HEK293 (cell line): ENCODE measurements around the gene APOC1.

Experiments used
- CTCF ChIA-PET: fragments of 350-600 bp; formaldehyde crosslinking; extraction: SDS; loops from one replicate; lab custom pipeline; 2021; ENCODE audit warnings: antibody characterized with exemption; lab: Yijun Ruan, JAX
- POLR2A ChIA-PET: fragments of 300-600 bp; formaldehyde crosslinking; extraction: SDS; loops from one replicate; lab custom pipeline; 2020; ENCODE audit warnings: antibody characterized with exemption, inconsistent platforms; lab: Yijun Ruan, JAX
- H3K27ac ChIP-seq: fragments of 200-500 bp; sonication (Bioruptor generic); 2 replicates; pipeline ENCODE4 v1.5.1; 2014; ENCODE audit warnings: low read depth, low read length, control low read depth, inconsistent platforms; ENCODE audit errors: extremely low read depth
- H3K36me3 ChIP-seq, 2 experiments: fragments of 200-500 bp in 1 of 2; sonication (Bioruptor generic) in 1 of 2; 1 replicate in 1 of 2; 2 replicates in 1 of 2; pipeline ENCODE4 v1.5.1; 2014 to 2017; ENCODE audit warnings: inconsistent platforms in 2 of 2, low read length in 2 of 2; ENCODE audit not compliant: control insufficient read depth in 2 of 2, insufficient read depth in 1 of 2
- H3K4me1 ChIP-seq: fragments of 200-500 bp; sonication (Bioruptor generic); 2 replicates; pipeline ENCODE4 v1.5.1; 2014; ENCODE audit warnings: mild to moderate bottlenecking, low read length, inconsistent platforms; ENCODE audit not compliant: control insufficient read depth, insufficient read depth
- H3K4me3 ChIP-seq: 2 replicates; pipeline ENCODE4 v1.5.1; 2011; ENCODE audit warnings: low read depth, mild to moderate bottlenecking, control low read depth, low read length, moderate library complexity
- H3K9me3 ChIP-seq: fragments of 200-500 bp; sonication (Bioruptor generic); 2 replicates; pipeline ENCODE4 v1.5.1; 2014; ENCODE audit warnings: low read depth, low read length, inconsistent platforms; ENCODE audit not compliant: control insufficient read depth, insufficient read depth
- EGR2 ChIP-seq: fragments of 450-650 bp; formaldehyde crosslinking; IDR thresholded peaks from 2 replicates; pipeline ENCODE4 v1.5.1; 2016; ENCODE audit warnings: low read depth, missing biosample characterization, missing genetic modification characterization
- KLF8 ChIP-seq: fragments of 450-650 bp; formaldehyde crosslinking; IDR thresholded peaks from 2 replicates; pipeline ENCODE4 v1.5.1; 2016; ENCODE audit warnings: missing biosample characterization, missing genetic modification characterization
- MZF1 ChIP-seq: fragments of 450-650 bp; formaldehyde crosslinking; IDR thresholded peaks from 2 replicates; pipeline ENCODE4 v1.5.1; 2017; ENCODE audit warnings: missing biosample characterization, missing genetic modification characterization, borderline replicate concordance
- SCRT2 ChIP-seq: fragments of 450-650 bp; formaldehyde crosslinking; IDR thresholded peaks from 2 replicates; pipeline ENCODE4 v1.5.1; 2016; ENCODE audit warnings: missing biosample characterization, missing genetic modification characterization
- SP3 ChIP-seq: fragments of 450-650 bp; formaldehyde crosslinking; IDR thresholded peaks from 2 replicates; pipeline ENCODE4 v1.5.1; 2016; ENCODE audit warnings: missing biosample characterization, missing genetic modification characterization
- ZFHX2 ChIP-seq: fragments of 450-650 bp; formaldehyde crosslinking; conservative IDR thresholded peaks from 2 replicates; pipeline ENCODE4 v1.5.1; 2016; ENCODE audit warnings: missing biosample characterization, missing genetic modification characterization
- ZNF114 ChIP-seq: fragments of 450-650 bp; formaldehyde crosslinking; IDR thresholded peaks from 2 replicates; pipeline ENCODE4 v1.5.0; 2017; ENCODE audit warnings: missing biosample characterization, missing genetic modification characterization
- ZNF157 ChIP-seq: fragments of 450-650 bp; formaldehyde crosslinking; IDR thresholded peaks from 2 replicates; pipeline ENCODE4 v1.5.1; 2016; ENCODE audit warnings: missing biosample characterization, missing genetic modification characterization
- ZNF324 ChIP-seq: fragments of 450-650 bp; formaldehyde crosslinking; IDR thresholded peaks from 2 replicates; pipeline ENCODE4 v1.5.1; 2016; ENCODE audit warnings: missing biosample characterization, missing genetic modification characterization
- ZNF341 ChIP-seq: fragments of 450-650 bp; formaldehyde crosslinking; IDR thresholded peaks from 2 replicates; pipeline ENCODE4; 2016; ENCODE audit warnings: low read depth, missing biosample characterization, missing genetic modification characterization
- ZNF354C ChIP-seq: fragments of 450-650 bp; formaldehyde crosslinking; IDR thresholded peaks from 2 replicates; pipeline ENCODE4 v1.5.1; 2016; ENCODE audit warnings: missing biosample characterization, missing genetic modification characterization, low read depth, borderline replicate concordance
- ZNF48 ChIP-seq: fragments of 450-650 bp; formaldehyde crosslinking; IDR thresholded peaks from 2 replicates; pipeline ENCODE4 v1.5.1; 2016; ENCODE audit warnings: missing biosample characterization, missing genetic modification characterization
- ZNF514 ChIP-seq: fragments of 450-650 bp; formaldehyde crosslinking; IDR thresholded peaks from 2 replicates; pipeline ENCODE4 v1.5.1; 2016; ENCODE audit warnings: missing biosample characterization, missing genetic modification characterization
- ZNF549 ChIP-seq: fragments of 450-650 bp; IDR thresholded peaks from 2 replicates; pipeline ENCODE4 v1.5.1; 2018; ENCODE audit warnings: missing biosample characterization, missing genetic modification characterization, mild to moderate bottlenecking, inconsistent platforms, moderate library complexity
- ZNF707 ChIP-seq: fragments of 450-650 bp; formaldehyde crosslinking; IDR thresholded peaks from 2 replicates; pipeline ENCODE4 v1.5.1; 2016; ENCODE audit warnings: missing biosample characterization, missing genetic modification characterization
- ZNF785 ChIP-seq: fragments of 450-650 bp; formaldehyde crosslinking; IDR thresholded peaks from 2 replicates; pipeline ENCODE4 v1.5.1; 2016; ENCODE audit warnings: missing biosample characterization, missing genetic modification characterization
- ZSCAN23 ChIP-seq: fragments of 450-650 bp; formaldehyde crosslinking; IDR thresholded peaks from 2 replicates; pipeline ENCODE4 v1.5.1; 2016; ENCODE audit warnings: missing biosample characterization, missing genetic modification characterization
- TF ChIP-seq, protein P1 (sequence below): fragments of 450-650 bp; formaldehyde crosslinking; IDR thresholded peaks from 2 replicates; pipeline ENCODE4 v1.5.1; 2016; ENCODE audit warnings: missing biosample characterization, missing genetic modification characterization
- TF ChIP-seq, protein P2 (sequence below): fragments of 450-650 bp; formaldehyde crosslinking; IDR thresholded peaks from 2 replicates; pipeline ENCODE4 v1.5.1; 2016; ENCODE audit warnings: missing biosample characterization, missing genetic modification characterization
- TF ChIP-seq, protein P3 (sequence below): fragments of 450-650 bp; formaldehyde crosslinking; IDR thresholded peaks from 2 replicates; pipeline ENCODE4 v1.5.1; 2016; ENCODE audit warnings: missing biosample characterization, missing genetic modification characterization
- TF ChIP-seq, protein P4 (sequence below): fragments of 450-650 bp; formaldehyde crosslinking; IDR thresholded peaks from 2 replicates; pipeline ENCODE4 v1.5.1; 2017; ENCODE audit warnings: missing biosample characterization, mild to moderate bottlenecking, missing genetic modification characterization, moderate library complexity
- TF ChIP-seq, protein P5 (sequence below): fragments of 450-650 bp; formaldehyde crosslinking; optimal IDR thresholded peaks from 2 replicates; pipeline ENCODE3; 2016; ENCODE audit warnings: missing biosample characterization, mild to moderate bottlenecking, missing genetic modification characterization

The APOC1 gene

DNA sequence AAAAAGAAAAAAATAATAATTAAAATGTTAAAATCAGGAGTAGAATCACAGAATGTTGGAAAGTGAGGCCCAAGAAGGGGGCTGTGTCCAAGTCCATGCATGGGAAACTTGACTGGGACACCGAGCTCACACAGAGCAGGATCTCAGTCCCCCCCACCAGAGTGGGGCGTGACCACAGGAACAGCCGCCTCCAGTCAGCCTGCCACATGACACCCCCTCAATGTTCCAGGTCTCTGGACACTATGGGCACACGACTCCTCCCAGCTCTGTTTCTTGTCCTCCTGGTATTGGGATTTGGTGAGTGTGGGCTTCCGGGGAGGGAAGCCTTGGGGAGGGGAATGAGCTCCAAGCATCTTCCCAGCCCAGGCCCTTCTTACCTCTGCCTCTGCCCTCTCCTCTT is 33.8 kb downstream of the APOC1 start:
- POLR2A ChIA-PET = interaction anchor here (0.6 to 1.4 kb wide), 3 partner anchors 33 to 50 kb away, joined by 3 to 7 read pairs (median 3); partner anchors contain the start of gene APOE
- Histone ChIP-seq H3K36me3 (peaks cover under 1 to 4% of the 10 kb centered on the region in 2 experiments; a peak in 2 of 3 replicates), H3K27ac (no peak overlapping the region), H3K9me3 (no peaks in the 10 kb centered on the region), H3K4me3 (no peak overlapping the region), H3K4me1 (no peaks in the 10 kb centered on the region)
- TF ChIP-seq EGR2 (tag by site-specific recombination) (peak; percentile 30; the same call in 1 of the 2 replicates), ZNF785 (tag by site-specific recombination) (no peak), ZFHX2 (tag by site-specific recombination) (0 out of 2 replicates have a peak, but pooled peaks have one; percentile 17)
- CTCF ChIA-PET = interaction anchor here (1.7 kb wide), 1 partner anchor 44 kb away, joined by 16 read pairs; no protein-coding TSS in a partner anchor

DNA sequence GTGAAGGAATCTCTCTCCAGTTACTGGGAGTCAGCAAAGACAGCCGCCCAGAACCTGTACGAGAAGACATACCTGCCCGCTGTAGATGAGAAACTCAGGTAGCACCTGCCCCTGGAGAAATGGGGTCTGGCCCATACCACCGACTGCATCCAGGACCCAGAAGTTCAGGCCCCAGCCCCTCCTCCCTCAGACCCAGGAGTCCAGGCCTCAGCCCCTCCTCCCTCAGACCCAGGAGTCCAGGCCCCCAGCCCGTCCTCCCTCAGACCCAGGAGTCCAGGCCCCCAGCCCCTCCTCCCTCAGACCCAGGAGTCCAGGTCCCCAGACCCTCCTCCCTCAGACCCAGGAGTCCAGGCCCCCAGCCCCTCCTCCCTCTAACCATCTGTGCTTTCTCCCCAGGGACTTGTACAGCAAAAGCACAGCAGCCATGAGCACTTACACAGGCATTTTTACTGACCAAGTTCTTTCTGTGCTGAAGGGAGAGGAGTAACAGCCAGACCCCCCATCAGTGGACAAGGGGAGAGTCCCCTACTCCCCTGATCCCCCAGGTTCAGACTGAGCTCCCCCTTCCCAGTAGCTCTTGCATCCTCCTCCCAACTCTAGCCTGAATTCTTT is 34.5 kb downstream of the APOC1 start:
- Histone ChIP-seq H3K36me3 (peaks cover 3 to 4% of the 10 kb centered on the region in 2 experiments; a peak in 2 of 3 replicates), H3K4me1 (0 out of 2 replicates have a peak, but pooled peaks cover 1% of the 10 kb centered on the region), H3K4me3 (no peak overlapping the region), H3K27ac (no peak overlapping the region), H3K9me3 (no peaks in the 10 kb centered on the region)
- ChIA-PET CTCF (interaction anchor here (1.0 to 1.7 kb wide), 2 partner anchors 8 to 45 kb away, joined by 3 to 16 read pairs; no protein-coding TSS in a partner anchor), POLR2A (interaction anchor here (1.4 kb wide), 1 partner anchor 43 kb away, joined by 3 read pairs; the partner anchor contains the start of gene APOE)
- TF ChIP-seq, protein P1, sequence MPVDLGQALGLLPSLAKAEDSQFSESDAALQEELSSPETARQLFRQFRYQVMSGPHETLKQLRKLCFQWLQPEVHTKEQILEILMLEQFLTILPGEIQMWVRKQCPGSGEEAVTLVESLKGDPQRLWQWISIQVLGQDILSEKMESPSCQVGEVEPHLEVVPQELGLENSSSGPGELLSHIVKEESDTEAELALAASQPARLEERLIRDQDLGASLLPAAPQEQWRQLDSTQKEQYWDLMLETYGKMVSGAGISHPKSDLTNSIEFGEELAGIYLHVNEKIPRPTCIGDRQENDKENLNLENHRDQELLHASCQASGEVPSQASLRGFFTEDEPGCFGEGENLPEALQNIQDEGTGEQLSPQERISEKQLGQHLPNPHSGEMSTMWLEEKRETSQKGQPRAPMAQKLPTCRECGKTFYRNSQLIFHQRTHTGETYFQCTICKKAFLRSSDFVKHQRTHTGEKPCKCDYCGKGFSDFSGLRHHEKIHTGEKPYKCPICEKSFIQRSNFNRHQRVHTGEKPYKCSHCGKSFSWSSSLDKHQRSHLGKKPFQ = no peak
- TF ChIP-seq ZNF514 (tag by site-specific recombination) (no peak), ZNF48 (no peak), ZNF549 (no peak), ZNF354C (tag by site-specific recombination) (no peak), SP3 (no peak), ZNF324 (no peak), EGR2 (tag by site-specific recombination) (no peak), ZNF114 (tag by site-specific recombination) (no peak), KLF8 (tag by site-specific recombination) (no peak), ZSCAN23 (tag by site-specific recombination) (no peak), ZNF157 (no peak)
- TF ChIP-seq, protein P2, sequence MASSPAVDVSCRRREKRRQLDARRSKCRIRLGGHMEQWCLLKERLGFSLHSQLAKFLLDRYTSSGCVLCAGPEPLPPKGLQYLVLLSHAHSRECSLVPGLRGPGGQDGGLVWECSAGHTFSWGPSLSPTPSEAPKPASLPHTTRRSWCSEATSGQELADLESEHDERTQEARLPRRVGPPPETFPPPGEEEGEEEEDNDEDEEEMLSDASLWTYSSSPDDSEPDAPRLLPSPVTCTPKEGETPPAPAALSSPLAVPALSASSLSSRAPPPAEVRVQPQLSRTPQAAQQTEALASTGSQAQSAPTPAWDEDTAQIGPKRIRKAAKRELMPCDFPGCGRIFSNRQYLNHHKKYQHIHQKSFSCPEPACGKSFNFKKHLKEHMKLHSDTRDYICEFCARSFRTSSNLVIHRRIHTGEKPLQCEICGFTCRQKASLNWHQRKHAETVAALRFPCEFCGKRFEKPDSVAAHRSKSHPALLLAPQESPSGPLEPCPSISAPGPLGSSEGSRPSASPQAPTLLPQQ (tag by site-specific recombination) = no peak

DNA sequence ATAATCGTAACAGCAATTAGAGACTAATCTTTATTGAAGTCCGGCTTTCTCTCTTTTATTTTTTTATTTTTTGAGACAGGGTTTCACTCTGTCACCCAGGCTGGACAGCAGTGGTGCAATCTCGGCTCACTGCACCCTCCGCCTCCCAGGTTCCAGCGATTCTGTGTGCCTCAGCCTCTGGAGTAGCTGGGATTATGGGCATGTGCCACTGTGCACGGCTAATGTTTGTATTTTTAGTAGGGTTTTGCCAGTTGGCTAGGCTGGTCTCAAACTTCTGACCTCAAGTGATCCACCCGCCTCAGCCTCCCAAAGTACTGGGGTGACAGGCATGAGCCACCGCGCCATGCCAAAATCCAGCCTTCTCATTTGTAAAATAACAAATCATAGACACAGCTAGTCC is 35.1 kb downstream of the APOC1 start:
- CTCF ChIA-PET = interaction anchor here (0.6 to 1.0 kb wide), 2 partner anchors 9 to 327 kb away, joined by 3 read pairs; no protein-coding TSS in a partner anchor
- Histone ChIP-seq H3K4me3 (no peak overlapping the region), H3K9me3 (no peaks in the 10 kb centered on the region), H3K27ac (no peak overlapping the region), H3K4me1 (0 out of 2 replicates have a peak, but pooled peaks cover 5% of the 10 kb centered on the region), H3K36me3 (peaks cover 3 to 4% of the 10 kb centered on the region in 2 experiments; a peak in 2 of 3 replicates)
- POLR2A ChIA-PET = no interaction called here
- no peak for TF ChIP-seq SCRT2 (tag by site-specific recombination)
- no peak for TF ChIP-seq ZNF707
- TF ChIP-seq, protein P3, sequence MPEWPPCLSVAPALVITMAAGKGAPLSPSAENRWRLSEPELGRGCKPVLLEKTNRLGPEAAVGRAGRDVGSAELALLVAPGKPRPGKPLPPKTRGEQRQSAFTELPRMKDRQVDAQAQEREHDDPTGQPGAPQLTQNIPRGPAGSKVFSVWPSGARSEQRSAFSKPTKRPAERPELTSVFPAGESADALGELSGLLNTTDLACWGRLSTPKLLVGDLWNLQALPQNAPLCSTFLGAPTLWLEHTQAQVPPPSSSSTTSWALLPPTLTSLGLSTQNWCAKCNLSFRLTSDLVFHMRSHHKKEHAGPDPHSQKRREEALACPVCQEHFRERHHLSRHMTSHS (tag by site-specific recombination) = no peak
- TF ChIP-seq ZNF341 (tag by site-specific recombination) = no peak
- TF ChIP-seq, protein P4, sequence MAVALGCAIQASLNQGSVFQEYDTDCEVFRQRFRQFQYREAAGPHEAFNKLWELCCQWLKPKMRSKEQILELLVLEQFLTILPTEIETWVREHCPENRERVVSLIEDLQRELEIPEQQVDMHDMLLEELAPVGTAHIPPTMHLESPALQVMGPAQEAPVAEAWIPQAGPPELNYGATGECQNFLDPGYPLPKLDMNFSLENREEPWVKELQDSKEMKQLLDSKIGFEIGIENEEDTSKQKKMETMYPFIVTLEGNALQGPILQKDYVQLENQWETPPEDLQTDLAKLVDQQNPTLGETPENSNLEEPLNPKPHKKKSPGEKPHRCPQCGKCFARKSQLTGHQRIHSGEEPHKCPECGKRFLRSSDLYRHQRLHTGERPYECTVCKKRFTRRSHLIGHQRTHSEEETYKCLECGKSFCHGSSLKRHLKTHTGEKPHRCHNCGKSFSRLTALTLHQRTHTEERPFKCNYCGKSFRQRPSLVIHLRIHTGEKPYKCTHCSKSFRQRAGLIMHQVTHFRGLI = no peak
- TF ChIP-seq, protein P5, sequence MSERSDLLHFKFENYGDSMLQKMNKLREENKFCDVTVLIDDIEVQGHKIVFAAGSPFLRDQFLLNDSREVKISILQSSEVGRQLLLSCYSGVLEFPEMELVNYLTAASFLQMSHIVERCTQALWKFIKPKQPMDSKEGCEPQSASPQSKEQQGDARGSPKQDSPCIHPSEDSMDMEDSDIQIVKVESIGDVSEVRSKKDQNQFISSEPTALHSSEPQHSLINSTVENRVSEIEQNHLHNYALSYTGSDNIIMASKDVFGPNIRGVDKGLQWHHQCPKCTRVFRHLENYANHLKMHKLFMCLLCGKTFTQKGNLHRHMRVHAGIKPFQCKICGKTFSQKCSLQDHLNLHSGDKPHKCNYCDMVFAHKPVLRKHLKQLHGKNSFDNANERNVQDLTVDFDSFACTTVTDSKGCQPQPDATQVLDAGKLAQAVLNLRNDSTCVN (tag by site-specific recombination) = no peak
- TF ChIP-seq KLF8 (tag by site-specific recombination) = no peak
- TF ChIP-seq MZF1 (tag by site-specific recombination) = no peak
